ENCODE results near the gene TYMP. TPM values are rescaled to one million over a fixed set of nuclear protein-coding genes. Genes with fewer than 3 reads are reported as not detected.

TYMP gene
- total and polyA plus RNA-seq, 2 of the 8 experiments (the other 6 are each of a cell fraction or from before 2014, with no cell fraction given), result 0.43 to 0.48 TPM

DNA sequence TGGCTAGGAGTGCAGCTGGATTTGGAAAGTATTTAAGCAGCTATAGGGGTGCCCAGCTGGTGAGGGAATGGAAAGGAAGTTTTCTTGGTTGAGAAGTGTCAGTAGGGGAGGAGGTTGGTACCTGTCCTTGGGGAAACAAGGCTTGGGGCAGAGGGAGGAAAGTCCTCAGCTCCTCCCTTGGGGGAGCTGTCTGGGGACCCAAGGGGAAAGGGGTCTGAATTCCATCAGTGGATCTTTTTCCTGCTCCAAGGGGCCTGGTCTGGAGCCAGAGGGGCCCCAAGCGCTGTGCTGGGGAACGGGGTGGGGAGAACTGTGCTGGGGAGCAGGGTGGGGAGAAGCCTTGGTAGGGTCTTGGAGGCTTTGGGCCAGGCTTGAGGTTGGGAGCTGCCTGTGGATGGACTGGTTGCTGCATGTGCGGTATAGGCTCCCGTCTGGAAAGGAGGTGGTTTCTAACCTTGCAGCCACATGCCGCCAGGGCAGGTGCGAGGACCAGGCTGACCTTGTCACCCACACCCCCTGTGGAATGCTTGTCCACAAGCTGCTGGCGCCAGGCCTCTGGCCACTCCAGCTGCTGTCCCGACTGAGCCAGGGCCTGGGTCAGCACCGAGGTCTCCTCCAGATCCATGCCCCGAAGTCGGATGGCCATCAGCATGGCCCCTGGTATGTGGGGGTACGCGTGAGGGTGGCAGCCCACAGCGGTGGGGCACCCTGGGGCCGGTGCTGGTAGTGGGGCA is 963 bp downstream of the TYMP start (continued):
- TF ChIP-seq, protein P1, sequence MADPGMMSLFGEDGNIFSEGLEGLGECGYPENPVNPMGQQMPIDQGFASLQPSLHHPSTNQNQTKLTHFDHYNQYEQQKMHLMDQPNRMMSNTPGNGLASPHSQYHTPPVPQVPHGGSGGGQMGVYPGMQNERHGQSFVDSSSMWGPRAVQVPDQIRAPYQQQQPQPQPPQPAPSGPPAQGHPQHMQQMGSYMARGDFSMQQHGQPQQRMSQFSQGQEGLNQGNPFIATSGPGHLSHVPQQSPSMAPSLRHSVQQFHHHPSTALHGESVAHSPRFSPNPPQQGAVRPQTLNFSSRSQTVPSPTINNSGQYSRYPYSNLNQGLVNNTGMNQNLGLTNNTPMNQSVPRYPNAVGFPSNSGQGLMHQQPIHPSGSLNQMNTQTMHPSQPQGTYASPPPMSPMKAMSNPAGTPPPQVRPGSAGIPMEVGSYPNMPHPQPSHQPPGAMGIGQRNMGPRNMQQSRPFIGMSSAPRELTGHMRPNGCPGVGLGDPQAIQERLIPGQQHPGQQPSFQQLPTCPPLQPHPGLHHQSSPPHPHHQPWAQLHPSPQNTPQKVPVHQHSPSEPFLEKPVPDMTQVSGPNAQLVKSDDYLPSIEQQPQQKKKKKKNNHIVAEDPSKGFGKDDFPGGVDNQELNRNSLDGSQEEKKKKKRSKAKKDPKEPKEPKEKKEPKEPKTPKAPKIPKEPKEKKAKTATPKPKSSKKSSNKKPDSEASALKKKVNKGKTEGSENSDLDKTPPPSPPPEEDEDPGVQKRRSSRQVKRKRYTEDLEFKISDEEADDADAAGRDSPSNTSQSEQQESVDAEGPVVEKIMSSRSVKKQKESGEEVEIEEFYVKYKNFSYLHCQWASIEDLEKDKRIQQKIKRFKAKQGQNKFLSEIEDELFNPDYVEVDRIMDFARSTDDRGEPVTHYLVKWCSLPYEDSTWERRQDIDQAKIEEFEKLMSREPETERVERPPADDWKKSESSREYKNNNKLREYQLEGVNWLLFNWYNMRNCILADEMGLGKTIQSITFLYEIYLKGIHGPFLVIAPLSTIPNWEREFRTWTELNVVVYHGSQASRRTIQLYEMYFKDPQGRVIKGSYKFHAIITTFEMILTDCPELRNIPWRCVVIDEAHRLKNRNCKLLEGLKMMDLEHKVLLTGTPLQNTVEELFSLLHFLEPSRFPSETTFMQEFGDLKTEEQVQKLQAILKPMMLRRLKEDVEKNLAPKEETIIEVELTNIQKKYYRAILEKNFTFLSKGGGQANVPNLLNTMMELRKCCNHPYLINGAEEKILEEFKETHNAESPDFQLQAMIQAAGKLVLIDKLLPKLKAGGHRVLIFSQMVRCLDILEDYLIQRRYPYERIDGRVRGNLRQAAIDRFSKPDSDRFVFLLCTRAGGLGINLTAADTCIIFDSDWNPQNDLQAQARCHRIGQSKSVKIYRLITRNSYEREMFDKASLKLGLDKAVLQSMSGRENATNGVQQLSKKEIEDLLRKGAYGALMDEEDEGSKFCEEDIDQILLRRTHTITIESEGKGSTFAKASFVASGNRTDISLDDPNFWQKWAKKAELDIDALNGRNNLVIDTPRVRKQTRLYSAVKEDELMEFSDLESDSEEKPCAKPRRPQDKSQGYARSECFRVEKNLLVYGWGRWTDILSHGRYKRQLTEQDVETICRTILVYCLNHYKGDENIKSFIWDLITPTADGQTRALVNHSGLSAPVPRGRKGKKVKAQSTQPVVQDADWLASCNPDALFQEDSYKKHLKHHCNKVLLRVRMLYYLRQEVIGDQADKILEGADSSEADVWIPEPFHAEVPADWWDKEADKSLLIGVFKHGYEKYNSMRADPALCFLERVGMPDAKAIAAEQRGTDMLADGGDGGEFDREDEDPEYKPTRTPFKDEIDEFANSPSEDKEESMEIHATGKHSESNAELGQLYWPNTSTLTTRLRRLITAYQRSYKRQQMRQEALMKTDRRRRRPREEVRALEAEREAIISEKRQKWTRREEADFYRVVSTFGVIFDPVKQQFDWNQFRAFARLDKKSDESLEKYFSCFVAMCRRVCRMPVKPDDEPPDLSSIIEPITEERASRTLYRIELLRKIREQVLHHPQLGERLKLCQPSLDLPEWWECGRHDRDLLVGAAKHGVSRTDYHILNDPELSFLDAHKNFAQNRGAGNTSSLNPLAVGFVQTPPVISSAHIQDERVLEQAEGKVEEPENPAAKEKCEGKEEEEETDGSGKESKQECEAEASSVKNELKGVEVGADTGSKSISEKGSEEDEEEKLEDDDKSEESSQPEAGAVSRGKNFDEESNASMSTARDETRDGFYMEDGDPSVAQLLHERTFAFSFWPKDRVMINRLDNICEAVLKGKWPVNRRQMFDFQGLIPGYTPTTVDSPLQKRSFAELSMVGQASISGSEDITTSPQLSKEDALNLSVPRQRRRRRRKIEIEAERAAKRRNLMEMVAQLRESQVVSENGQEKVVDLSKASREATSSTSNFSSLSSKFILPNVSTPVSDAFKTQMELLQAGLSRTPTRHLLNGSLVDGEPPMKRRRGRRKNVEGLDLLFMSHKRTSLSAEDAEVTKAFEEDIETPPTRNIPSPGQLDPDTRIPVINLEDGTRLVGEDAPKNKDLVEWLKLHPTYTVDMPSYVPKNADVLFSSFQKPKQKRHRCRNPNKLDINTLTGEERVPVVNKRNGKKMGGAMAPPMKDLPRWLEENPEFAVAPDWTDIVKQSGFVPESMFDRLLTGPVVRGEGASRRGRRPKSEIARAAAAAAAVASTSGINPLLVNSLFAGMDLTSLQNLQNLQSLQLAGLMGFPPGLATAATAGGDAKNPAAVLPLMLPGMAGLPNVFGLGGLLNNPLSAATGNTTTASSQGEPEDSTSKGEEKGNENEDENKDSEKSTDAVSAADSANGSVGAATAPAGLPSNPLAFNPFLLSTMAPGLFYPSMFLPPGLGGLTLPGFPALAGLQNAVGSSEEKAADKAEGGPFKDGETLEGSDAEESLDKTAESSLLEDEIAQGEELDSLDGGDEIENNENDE (IDR thresholded peaks at IDR 0.05; ENCODE audit: insufficient replicate concordance, low read length), result no peak
